GM21786 (cell line): ENCODE results near the gene ESAM.
A peak's percentile ranks its signal among the peaks of the same experiment; 100 is the strongest.

Experiments
- ATAC-seq: cut with Tn5 transposase; IDR thresholded peaks from one replicate; pipeline ENCODE4 v1.9.1; 2021; ENCODE audit not compliant: unreplicated experiment

The ESAM gene

GRCh38 chr11:124753624-124754023 is 8.5 kb downstream of the ESAM start:
- no peak for ATAC-seq

- ATAC-seq, result no peak
These were observed 8.9 kb downstream of the ESAM start for GRCh38 chr11:124753205-124753604.

GRCh38 chr11:124752471-124753102 is 9.5 kb downstream of the ESAM start:
- ATAC-seq, result no peak

- no peak for ATAC-seq
These were observed 10.2 kb downstream of the ESAM start, which contains the start of gene VSIG2 for GRCh38 chr11:124751741-124752470. TSS of gene VSIG2 (minus strand) at chr11:124752255. CDS start at chr11:124752137, 118 bp downstream.

GRCh38 chr11:124751391-124751740 is 10.7 kb downstream of the ESAM start:
- no peak for ATAC-seq

- ATAC-seq, result no peak
These were observed 12.2 kb downstream of the ESAM start for GRCh38 chr11:124749912-124750311.

- no peak for ATAC-seq
These were observed 13.4 kb downstream of the ESAM start for GRCh38 chr11:124748481-124749343.

GRCh38 chr11:124748100-124748418 is 14.0 kb downstream of the ESAM start:
- ATAC-seq, result no peak

GRCh38 chr11:124747406-124748099 is 14.5 kb downstream of the ESAM start:
- ATAC-seq, result no peak

GRCh38 chr11:124746621-124747243 is 15.4 kb downstream of the ESAM start:
- ATAC-seq, result peak; percentile 94

GRCh38 chr11:124745835-124746620 is 16.1 kb downstream of the ESAM start:
- ATAC-seq, result peak; percentile 20

- no peak for ATAC-seq
These were observed 16.7 kb downstream of the ESAM start for GRCh38 chr11:124745270-124745834.

GRCh38 chr11:124743050-124743449 is 19.0 kb downstream of the ESAM start:
- no peak for ATAC-seq

- ATAC-seq, result no peak
These were observed 19.5 kb downstream of the ESAM start for GRCh38 chr11:124742555-124742954.

- ATAC-seq, result peak; percentile 37
These were observed 21.7 kb downstream of the ESAM start for GRCh38 chr11:124740277-124740882.

GRCh38 chr11:124739479-124740276 is 22.4 kb downstream of the ESAM start, which contains the start of gene NRGN:
TSS of gene NRGN (plus strand) at chr11:124739942. CDS start at chr11:124740085, 143 bp downstream.
- ATAC-seq, result peak; percentile 97

GRCh38 chr11:124738713-124739478 is 23.2 kb downstream of the ESAM start:
- ATAC-seq, result no peak
